Measurements from ENCODE around the gene LAMA3. TPM values are rescaled to one million over a fixed set of nuclear protein-coding genes. Genes with fewer than 3 reads are reported as not detected.

Gene LAMA3
- total and polyA plus RNA-seq, 2 donors (not counting 1 experiment from before 2014, with no cell fraction given): 0.75 to 13.2 TPM

DNA sequence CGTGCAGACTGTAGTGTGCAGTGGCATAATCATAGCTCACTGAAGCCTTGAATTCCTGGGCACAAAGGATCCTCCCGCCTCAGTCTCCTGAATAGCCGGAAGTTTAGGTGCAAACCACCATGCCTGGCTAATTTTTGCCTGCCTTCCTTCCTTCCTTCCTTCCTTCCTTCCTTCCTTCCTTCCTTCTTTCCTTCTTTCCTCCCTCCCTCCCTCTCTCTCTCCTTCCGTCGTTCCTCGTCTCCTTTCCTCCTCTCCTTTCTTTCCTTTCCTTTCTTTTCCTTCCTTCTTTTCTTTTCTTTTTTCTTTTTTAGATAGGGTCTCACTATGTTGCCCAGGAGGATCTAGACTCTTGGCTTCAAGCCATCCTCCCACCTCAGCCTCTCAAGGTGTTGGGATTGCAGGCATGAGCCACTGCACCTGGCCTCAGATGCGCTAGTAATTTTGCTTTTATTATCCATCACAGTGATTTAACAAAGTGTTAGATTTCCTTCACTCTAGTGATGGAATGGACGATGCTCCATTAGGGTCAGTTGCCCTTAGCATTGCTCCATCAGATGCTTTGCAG, 20.0 kb upstream of the LAMA3 start:
- H3K36me3 ChIP-seq (ENCODE audit: control insufficient read depth, insufficient read depth, low read length): no peaks in the 10 kb centered on the region
- DNase-seq (ENCODE audit: low read depth in 2 of 2): no peak
- peaks cover 25% of the 10 kb centered on the region for H3K27me3 ChIP-seq (ENCODE audit: control insufficient read depth, insufficient read depth, low read length)
- TF ChIP-seq EZH2 (IDR thresholded peaks at IDR 0.05; ENCODE audit: low read length, missing control alignments): no peak
- TF ChIP-seq CTCF (conservative IDR thresholded peaks at IDR 0.05 in 1 of 2, IDR thresholded peaks at IDR 0.05 in 1 of 2; ENCODE audit: low read depth in 1 of 2, low read length in 2 of 2): no peak
- no peak overlapping the region for H3K4me3 ChIP-seq (replicated peaks in 1 of 4; ENCODE audit: control extremely low read depth in 1 of 4, insufficient read depth in 1 of 4, low read depth in 3 of 4, low read length in 4 of 4)
- no peaks in the 10 kb centered on the region for H3K79me2 ChIP-seq (ENCODE audit: control insufficient read depth, insufficient read depth, low read length)
- no peak overlapping the region for H2AFZ ChIP-seq (ENCODE audit: low read length)
- H3K9me3 ChIP-seq (ENCODE audit: control insufficient read depth, insufficient read depth, low read depth, low read length): no peaks in the 10 kb centered on the region
- H3K4me2 ChIP-seq (ENCODE audit: extremely low read depth, insufficient read depth, low read length): no peak overlapping the region
- no peaks in the 10 kb centered on the region for H4K20me1 ChIP-seq (ENCODE audit: control insufficient read depth, extremely low read depth, insufficient read depth, low read length)
- no peak overlapping the region for H3K27ac ChIP-seq (ENCODE audit: insufficient read depth, low read length)
- no peaks in the 10 kb centered on the region for H3K4me1 ChIP-seq (ENCODE audit: control insufficient read depth, extremely low read depth, insufficient read depth, low read length)
- no peak overlapping the region for H3K9ac ChIP-seq (ENCODE audit: insufficient read depth, low read length)

- H2AFZ ChIP-seq (ENCODE audit: low read length): no peak overlapping the region
- no peaks in the 10 kb centered on the region for H3K9me3 ChIP-seq (ENCODE audit: control insufficient read depth, insufficient read depth, low read depth, low read length)
- peaks cover 25% of the 10 kb centered on the region for H3K27me3 ChIP-seq (ENCODE audit: control insufficient read depth, insufficient read depth, low read length)
- H3K36me3 ChIP-seq (ENCODE audit: control insufficient read depth, insufficient read depth, low read length): no peaks in the 10 kb centered on the region
- no peaks in the 10 kb centered on the region for H4K20me1 ChIP-seq (ENCODE audit: control insufficient read depth, extremely low read depth, insufficient read depth, low read length)
- H3K27ac ChIP-seq (ENCODE audit: insufficient read depth, low read length): no peak overlapping the region
- no peaks in the 10 kb centered on the region for H3K4me1 ChIP-seq (ENCODE audit: control insufficient read depth, extremely low read depth, insufficient read depth, low read length)
- H3K79me2 ChIP-seq (ENCODE audit: control insufficient read depth, insufficient read depth, low read length): no peaks in the 10 kb centered on the region
- no peak overlapping the region for H3K9ac ChIP-seq (ENCODE audit: insufficient read depth, low read length)
- DNase-seq (ENCODE audit: low read depth in 2 of 2): no peak
- no peak overlapping the region for H3K4me2 ChIP-seq (ENCODE audit: extremely low read depth, insufficient read depth, low read length)
- no peak overlapping the region for H3K4me3 ChIP-seq (replicated peaks in 1 of 4; ENCODE audit: control extremely low read depth in 1 of 4, insufficient read depth in 1 of 4, low read depth in 3 of 4, low read length in 4 of 4)
- TF ChIP-seq EZH2 (IDR thresholded peaks at IDR 0.05; ENCODE audit: low read length, missing control alignments) (no peak), CTCF (conservative IDR thresholded peaks at IDR 0.05 in 1 of 2, IDR thresholded peaks at IDR 0.05 in 1 of 2; ENCODE audit: low read depth in 1 of 2, low read length in 2 of 2) (no peak)
Measured at GRCh38 chr18:23669804-23670405, 19.3 kb upstream of the LAMA3 start.

DNA sequence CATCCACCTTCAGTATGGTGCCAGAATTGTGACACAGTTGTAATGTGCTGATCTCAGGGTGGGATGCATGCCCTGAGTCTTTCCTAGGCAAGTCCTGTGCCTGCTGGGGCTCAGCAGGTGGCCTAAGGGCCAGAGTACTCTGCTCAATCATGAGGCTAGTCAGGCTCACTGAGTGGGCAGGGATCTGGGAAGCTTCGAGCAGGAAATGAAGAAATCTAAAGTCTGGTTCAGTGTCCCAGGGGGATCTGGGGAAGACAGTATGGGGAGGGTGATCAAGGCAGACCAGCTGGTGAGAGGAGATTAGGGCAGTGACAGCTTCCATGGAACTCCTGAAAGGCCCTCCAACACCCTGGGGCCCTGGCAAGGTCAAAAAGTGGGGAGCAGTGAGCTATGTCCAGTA, 17.7 kb upstream of the LAMA3 start:
- no peaks in the 10 kb centered on the region for H3K9me3 ChIP-seq (ENCODE audit: control insufficient read depth, insufficient read depth, low read depth, low read length)
- H3K79me2 ChIP-seq (ENCODE audit: control insufficient read depth, insufficient read depth, low read length): no peaks in the 10 kb centered on the region
- TF ChIP-seq CTCF (conservative IDR thresholded peaks at IDR 0.05 in 1 of 2, IDR thresholded peaks at IDR 0.05 in 1 of 2; ENCODE audit: low read depth in 1 of 2, low read length in 2 of 2) (no peak), EZH2 (IDR thresholded peaks at IDR 0.05; ENCODE audit: low read length, missing control alignments) (no peak)
- H3K4me3 ChIP-seq (replicated peaks in 1 of 4; ENCODE audit: control extremely low read depth in 1 of 4, insufficient read depth in 1 of 4, low read depth in 3 of 4, low read length in 4 of 4): no peak overlapping the region
- H3K27ac ChIP-seq (ENCODE audit: insufficient read depth, low read length): no peak overlapping the region
- H3K4me1 ChIP-seq (ENCODE audit: control insufficient read depth, extremely low read depth, insufficient read depth, low read length): no peaks in the 10 kb centered on the region
- no peak overlapping the region for H3K9ac ChIP-seq (ENCODE audit: insufficient read depth, low read length)
- no peak overlapping the region for H2AFZ ChIP-seq (ENCODE audit: low read length)
- no peaks in the 10 kb centered on the region for H4K20me1 ChIP-seq (ENCODE audit: control insufficient read depth, extremely low read depth, insufficient read depth, low read length)
- H3K27me3 ChIP-seq (ENCODE audit: control insufficient read depth, insufficient read depth, low read length): peaks cover 19% of the 10 kb centered on the region
- DNase-seq (ENCODE audit: low read depth in 2 of 2): no peak
- no peaks in the 10 kb centered on the region for H3K36me3 ChIP-seq (ENCODE audit: control insufficient read depth, insufficient read depth, low read length)
- no peak overlapping the region for H3K4me2 ChIP-seq (ENCODE audit: extremely low read depth, insufficient read depth, low read length)
